ENCODE data around the gene ACTR3C. TPM values are rescaled to one million over a fixed set of nuclear protein-coding genes. Genes with fewer than 3 reads are reported as not detected.
A peak's percentile ranks its signal among the peaks of the same experiment; 100 is the strongest.

The ACTR3C gene
- total and polyA plus RNA-seq, 2 of the 13 experiments (the other 11 are each of a cell fraction or from before 2014, with no cell fraction given), result 3.8 to 7.5 TPM

DNA sequence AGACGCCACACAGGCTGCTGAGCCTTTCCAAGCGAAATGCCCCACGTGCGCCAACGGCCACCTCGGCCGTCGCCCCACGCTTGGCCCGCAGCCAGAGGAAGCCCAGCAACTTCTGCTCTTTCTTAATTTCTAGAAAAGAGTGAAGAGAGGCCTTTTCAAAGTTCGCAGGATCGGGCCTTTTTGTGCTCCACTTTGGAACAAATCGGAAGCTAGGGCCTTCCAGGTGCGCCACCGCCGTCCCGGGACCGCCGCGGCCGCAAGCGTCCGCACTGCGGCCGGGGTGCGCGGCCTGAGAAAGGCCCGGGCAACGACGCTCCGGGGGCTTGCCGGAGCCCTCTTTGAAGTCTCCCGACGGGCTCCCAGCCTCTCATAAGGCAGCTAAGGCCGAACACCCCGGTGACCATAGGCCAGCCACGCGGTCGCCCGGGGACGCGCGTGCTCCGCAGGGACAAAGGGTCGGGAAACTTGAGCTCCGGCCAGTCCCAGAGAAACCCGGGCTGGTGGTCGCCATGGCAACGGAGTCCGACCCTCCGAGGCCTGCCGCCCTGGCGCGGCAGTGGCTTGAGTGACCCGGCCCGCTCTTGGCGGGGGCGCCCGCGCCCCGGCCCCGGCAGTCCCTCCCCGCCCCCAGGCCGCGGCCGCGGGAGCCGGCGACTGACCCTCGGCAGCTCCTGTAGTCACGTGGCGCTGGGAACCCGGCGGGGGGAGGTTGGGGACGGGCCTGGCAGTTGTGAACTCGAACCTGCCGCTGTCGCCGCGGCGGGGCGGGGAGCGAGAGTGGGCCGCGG, 44.9 kb upstream of the ACTR3C start, which contains the start of gene REPIN1 (continued):
- TF ChIP-seq, protein P1, sequence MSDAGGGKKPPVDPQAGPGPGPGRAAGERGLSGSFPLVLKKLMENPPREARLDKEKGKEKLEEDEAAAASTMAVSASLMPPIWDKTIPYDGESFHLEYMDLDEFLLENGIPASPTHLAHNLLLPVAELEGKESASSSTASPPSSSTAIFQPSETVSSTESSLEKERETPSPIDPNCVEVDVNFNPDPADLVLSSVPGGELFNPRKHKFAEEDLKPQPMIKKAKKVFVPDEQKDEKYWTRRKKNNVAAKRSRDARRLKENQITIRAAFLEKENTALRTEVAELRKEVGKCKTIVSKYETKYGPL (CRISPR knock-in tag; IDR thresholded peaks at IDR 0.05), result no peak
- peak; percentile 21; the same call in 1 of the 2 replicates for TF ChIP-seq NCOA2 (CRISPR knock-in tag; IDR thresholded peaks at IDR 0.05)
- peak; percentile 85 for TF ChIP-seq SALL1 (CRISPR knock-in tag; IDR thresholded peaks at IDR 0.05)
- TF ChIP-seq ZNF891 (CRISPR knock-in tag; IDR thresholded peaks at IDR 0.05), result peak; percentile 82; the same call in 1 of the 2 replicates
- TF ChIP-seq CBX2 (IDR thresholded peaks at IDR 0.05; ENCODE audit: low read depth, low read length), result no peak
- TF ChIP-seq CBX2 (CRISPR knock-in tag; IDR thresholded peaks at IDR 0.05; ENCODE audit: low read depth), result 0 out of 2 replicates have a peak, but pooled peaks have one; percentile 37
- TF ChIP-seq FOSL2 (CRISPR knock-in tag; IDR thresholded peaks at IDR 0.05), result peak; percentile 20; the same call in 1 of the 2 replicates
- TF ChIP-seq ZNF556 (CRISPR knock-in tag; IDR thresholded peaks at IDR 0.05; ENCODE audit: borderline replicate concordance), result peak; percentile 91; the same call in 1 of the 2 replicates
- TF ChIP-seq, protein P2, sequence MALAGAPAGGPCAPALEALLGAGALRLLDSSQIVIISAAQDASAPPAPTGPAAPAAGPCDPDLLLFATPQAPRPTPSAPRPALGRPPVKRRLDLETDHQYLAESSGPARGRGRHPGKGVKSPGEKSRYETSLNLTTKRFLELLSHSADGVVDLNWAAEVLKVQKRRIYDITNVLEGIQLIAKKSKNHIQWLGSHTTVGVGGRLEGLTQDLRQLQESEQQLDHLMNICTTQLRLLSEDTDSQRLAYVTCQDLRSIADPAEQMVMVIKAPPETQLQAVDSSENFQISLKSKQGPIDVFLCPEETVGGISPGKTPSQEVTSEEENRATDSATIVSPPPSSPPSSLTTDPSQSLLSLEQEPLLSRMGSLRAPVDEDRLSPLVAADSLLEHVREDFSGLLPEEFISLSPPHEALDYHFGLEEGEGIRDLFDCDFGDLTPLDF (CRISPR knock-in tag; IDR thresholded peaks at IDR 0.05), result peak; percentile 72; the same call in 1 of the 2 replicates
- 0 out of 2 replicates have a peak, but pooled peaks have one; percentile 40 for TF ChIP-seq ZNF670 (CRISPR knock-in tag; IDR thresholded peaks at IDR 0.05; ENCODE audit: borderline replicate concordance)
- TF ChIP-seq ZNF225 (CRISPR knock-in tag; IDR thresholded peaks at IDR 0.05), result peak; percentile 76; the same call in 1 of the 2 replicates
- TF ChIP-seq ZNF350 (CRISPR knock-in tag; IDR thresholded peaks at IDR 0.05; ENCODE audit: borderline replicate concordance, low read depth), result 0 out of 2 replicates have a peak, but pooled peaks have one; percentile 27
- TF ChIP-seq YY1 (IDR thresholded peaks at IDR 0.05; ENCODE audit: insufficient read depth, insufficient replicate concordance, low read depth, low read length), result peak; percentile 53
- TF ChIP-seq, protein P3, sequence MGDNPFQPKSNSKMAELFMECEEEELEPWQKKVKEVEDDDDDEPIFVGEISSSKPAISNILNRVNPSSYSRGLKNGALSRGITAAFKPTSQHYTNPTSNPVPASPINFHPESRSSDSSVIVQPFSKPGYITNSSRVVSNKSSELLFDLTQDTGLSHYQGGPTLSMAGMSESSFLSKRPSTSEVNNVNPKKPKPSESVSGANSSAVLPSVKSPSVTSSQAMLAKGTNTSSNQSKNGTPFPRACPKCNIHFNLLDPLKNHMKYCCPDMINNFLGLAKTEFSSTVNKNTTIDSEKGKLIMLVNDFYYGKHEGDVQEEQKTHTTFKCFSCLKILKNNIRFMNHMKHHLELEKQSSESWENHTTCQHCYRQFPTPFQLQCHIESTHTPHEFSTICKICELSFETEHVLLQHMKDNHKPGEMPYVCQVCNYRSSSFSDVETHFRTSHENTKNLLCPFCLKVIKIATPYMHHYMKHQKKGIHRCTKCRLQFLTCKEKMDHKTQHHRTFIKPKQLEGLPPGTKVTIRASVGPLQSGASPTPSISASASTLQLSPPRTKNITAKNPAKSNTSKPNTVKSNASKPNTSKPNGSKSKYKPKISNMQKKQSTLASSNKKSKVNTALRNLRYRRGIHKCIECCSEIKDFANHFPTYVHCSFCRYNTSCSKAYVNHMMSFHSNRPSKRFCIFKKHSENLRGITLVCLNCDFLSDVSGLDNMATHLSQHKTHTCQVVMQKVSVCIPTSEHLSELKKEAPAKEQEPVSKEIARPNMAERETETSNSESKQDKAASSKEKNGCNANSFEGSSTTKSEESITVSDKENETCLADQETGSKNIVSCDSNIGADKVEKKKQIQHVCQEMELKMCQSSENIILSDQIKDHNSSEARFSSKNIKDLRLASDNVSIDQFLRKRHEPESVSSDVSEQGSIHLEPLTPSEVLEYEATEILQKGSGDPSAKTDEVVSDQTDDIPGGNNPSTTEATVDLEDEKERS (CRISPR knock-in tag; IDR thresholded peaks at IDR 0.05), result no peak
- TF ChIP-seq NFE2L2 (IDR thresholded peaks at IDR 0.05; ENCODE audit: low read length), result no peak
- TF ChIP-seq, protein P4, sequence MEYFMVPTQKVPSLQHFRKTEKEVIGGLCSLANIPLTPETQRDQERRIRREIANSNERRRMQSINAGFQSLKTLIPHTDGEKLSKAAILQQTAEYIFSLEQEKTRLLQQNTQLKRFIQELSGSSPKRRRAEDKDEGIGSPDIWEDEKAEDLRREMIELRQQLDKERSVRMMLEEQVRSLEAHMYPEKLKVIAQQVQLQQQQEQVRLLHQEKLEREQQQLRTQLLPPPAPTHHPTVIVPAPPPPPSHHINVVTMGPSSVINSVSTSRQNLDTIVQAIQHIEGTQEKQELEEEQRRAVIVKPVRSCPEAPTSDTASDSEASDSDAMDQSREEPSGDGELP (IDR thresholded peaks at IDR 0.05; ENCODE audit: borderline replicate concordance, low read depth), result no peak
- no peak for TF ChIP-seq ADNP (CRISPR knock-in tag; IDR thresholded peaks at IDR 0.05)
- peak; percentile 92 for TF ChIP-seq HNRNPL (IDR thresholded peaks at IDR 0.05; ENCODE audit: low read depth, low read length)
- TF ChIP-seq YEATS2 (CRISPR knock-in tag; IDR thresholded peaks at IDR 0.05; ENCODE audit: borderline replicate concordance), result peak; percentile 44; the same call in 1 of the 2 replicates
- TF ChIP-seq, protein P5, sequence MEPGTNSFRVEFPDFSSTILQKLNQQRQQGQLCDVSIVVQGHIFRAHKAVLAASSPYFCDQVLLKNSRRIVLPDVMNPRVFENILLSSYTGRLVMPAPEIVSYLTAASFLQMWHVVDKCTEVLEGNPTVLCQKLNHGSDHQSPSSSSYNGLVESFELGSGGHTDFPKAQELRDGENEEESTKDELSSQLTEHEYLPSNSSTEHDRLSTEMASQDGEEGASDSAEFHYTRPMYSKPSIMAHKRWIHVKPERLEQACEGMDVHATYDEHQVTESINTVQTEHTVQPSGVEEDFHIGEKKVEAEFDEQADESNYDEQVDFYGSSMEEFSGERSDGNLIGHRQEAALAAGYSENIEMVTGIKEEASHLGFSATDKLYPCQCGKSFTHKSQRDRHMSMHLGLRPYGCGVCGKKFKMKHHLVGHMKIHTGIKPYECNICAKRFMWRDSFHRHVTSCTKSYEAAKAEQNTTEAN (CRISPR knock-in tag; conservative IDR thresholded peaks at IDR 0.05), result peak; percentile 90
- peak; percentile 72; the same call in 1 of the 2 replicates for TF ChIP-seq KDM5B (CRISPR knock-in tag; IDR thresholded peaks at IDR 0.05; ENCODE audit: borderline replicate concordance)
- peak; percentile 83 for TF ChIP-seq ZNF331 (CRISPR knock-in tag; IDR thresholded peaks at IDR 0.05)

All from HepG2 (cell line).